IMR-90 (cell line): Measurements from ENCODE around the gene CPA4. TPM values are rescaled to one million over a fixed set of nuclear protein-coding genes. Genes with fewer than 3 reads are reported as not detected.

Experiments used
- ATAC-seq: fragments of 200-7000 bp; cut with Tn5 transposase; 2 replicates; pipeline ENCODE4 v1.9.1; 2020; ENCODE audit warnings: low read depth, mild to moderate bottlenecking, moderate library complexity
- BruUV-seq: library from RNA; stranded (reverse); fragments of 400-500 nt; replicated peaks from 2 replicates; lab custom pipeline; 2021; lab: Mats Ljungman, UMichigan
- CTCF ChIA-PET: fragments of 300-600 bp; formaldehyde crosslinking; extraction: SDS; loops from one replicate; lab custom pipeline; 2021; ENCODE audit warnings: antibody characterized with exemption; lab: Yijun Ruan, JAX
- POLR2A ChIA-PET: fragments of 300-600 bp; sonication (Branson Sonifier 250); formaldehyde crosslinking; loops from one replicate; lab custom pipeline; 2022; ENCODE audit warnings: antibody characterized with exemption; ENCODE audit not compliant: unreplicated experiment; lab: Charles Lee
- DNase-seq: peaks from one replicate; pipeline ENCODE4 v3.0.0; 2013
- H2AFZ ChIP-seq: replicated peaks from 2 replicates; pipeline ENCODE3; 2013; ENCODE audit warnings: low read length, mild to moderate bottlenecking; ENCODE audit not compliant: poor library complexity
- H2AK5ac ChIP-seq: 2 replicates; pipeline ENCODE4 v1.6.1; 2013; ENCODE audit warnings: low read depth, low read length, inconsistent platforms
- H2AK9ac ChIP-seq: replicated peaks from 2 replicates; pipeline ENCODE3; 2013; ENCODE audit warnings: mild to moderate bottlenecking, low read depth, low read length, moderate library complexity; ENCODE audit not compliant: poor library complexity
- H2BK120ac ChIP-seq: 2 replicates; pipeline ENCODE4 v1.6.1; 2013; ENCODE audit warnings: low read depth, low read length, inconsistent platforms
- H2BK15ac ChIP-seq: 3 replicates; pipeline ENCODE4 v1.6.1; 2013; ENCODE audit warnings: low read depth, low read length, inconsistent platforms
- H2BK20ac ChIP-seq: 2 replicates; pipeline ENCODE4 v1.6.1; 2013; ENCODE audit warnings: low read depth, mild to moderate bottlenecking, inconsistent platforms, low read length, moderate library complexity
- H2BK5ac ChIP-seq: 2 replicates; pipeline ENCODE4 v1.6.1; 2013; ENCODE audit warnings: mild to moderate bottlenecking, low read depth, low read length, inconsistent platforms; ENCODE audit not compliant: poor library complexity, severe bottlenecking
- H3K14ac ChIP-seq: replicated peaks from 2 replicates; pipeline ENCODE4 v1.6.1; 2013; ENCODE audit warnings: low read depth, low read length, inconsistent platforms
- H3K18ac ChIP-seq: 2 replicates; pipeline ENCODE4 v1.6.1; 2013; ENCODE audit warnings: low read depth, low read length, control low read depth
- H3K23ac ChIP-seq: 2 replicates; pipeline ENCODE4 v1.6.1; 2013; ENCODE audit warnings: low read depth, low read length, inconsistent platforms
- H3K27ac ChIP-seq: 2 replicates; pipeline ENCODE4 v1.5.1; 2013; ENCODE audit warnings: mild to moderate bottlenecking, control low read depth, low read length; ENCODE audit not compliant: insufficient read depth
- H3K27me3 ChIP-seq: 2 replicates; pipeline ENCODE4 v1.6.1; 2013; ENCODE audit warnings: low read length; ENCODE audit not compliant: control insufficient read depth, insufficient read depth
- H3K36me3 ChIP-seq: 2 replicates; pipeline ENCODE4 v1.6.1; 2013; ENCODE audit warnings: low read length, mixed read lengths; ENCODE audit not compliant: control insufficient read depth, insufficient read depth
- H3K4ac ChIP-seq: 2 replicates; pipeline ENCODE4 v1.6.1; 2013; ENCODE audit warnings: low read depth, low read length, inconsistent platforms
- H3K4me1 ChIP-seq: 2 replicates; pipeline ENCODE4 v1.6.1; 2013; ENCODE audit warnings: low read length, mixed read lengths; ENCODE audit not compliant: control insufficient read depth, insufficient read depth
- H3K4me2 ChIP-seq: 2 replicates; pipeline ENCODE4 v1.6.1; 2013; ENCODE audit warnings: low read depth, mild to moderate bottlenecking, control low read depth, low read length, moderate library complexity
- H3K4me3 ChIP-seq: 2 replicates; pipeline ENCODE4 v1.5.1; 2013; ENCODE audit warnings: low read depth, mild to moderate bottlenecking, control low read depth, low read length, moderate library complexity; ENCODE audit not compliant: insufficient read depth
- H3K56ac ChIP-seq: 2 replicates; pipeline ENCODE4 v1.6.1; 2013; ENCODE audit warnings: low read length, inconsistent platforms; ENCODE audit not compliant: insufficient read depth; ENCODE audit errors: extremely low read depth
- H3K79me1 ChIP-seq, 2 experiments: 2 replicates each; pipeline ENCODE4 v1.6.1; 2013; ENCODE audit warnings: low read length in 2 of 2, inconsistent platforms in 1 of 2, low read depth in 1 of 2
- H3K9ac ChIP-seq: 2 replicates; pipeline ENCODE4 v1.6.1; 2013; ENCODE audit warnings: low read depth, low read length, control low read depth
- H3K9me1 ChIP-seq: 2 replicates; pipeline ENCODE4 v1.6.1; 2013; ENCODE audit warnings: low read length, inconsistent platforms; ENCODE audit not compliant: insufficient read depth
- H3K9me3 ChIP-seq: 2 replicates; pipeline ENCODE4 v1.6.1; 2013; ENCODE audit warnings: low read length; ENCODE audit not compliant: control insufficient read depth, insufficient read depth
- H4K20me1 ChIP-seq: 2 replicates; pipeline ENCODE4 v1.6.1; 2013; ENCODE audit warnings: low read length, inconsistent platforms; ENCODE audit not compliant: insufficient read depth
- H4K5ac ChIP-seq: 2 replicates; pipeline ENCODE4 v1.6.1; 2013; ENCODE audit warnings: mild to moderate bottlenecking, low read depth, low read length, control low read depth
- H4K8ac ChIP-seq, 2 experiments: 2 replicates each; pipeline ENCODE4 v1.6.1; 2013; ENCODE audit warnings: low read depth in 2 of 2, low read length in 2 of 2, control low read depth in 1 of 2, inconsistent platforms in 1 of 2
- H4K91ac ChIP-seq: 2 replicates; pipeline ENCODE4 v1.6.1; 2013; ENCODE audit warnings: low read depth, low read length, inconsistent platforms; ENCODE audit not compliant: insufficient read depth
- BHLHE40 ChIP-seq: fragments of 150-350 bp; IDR thresholded peaks from 2 replicates; pipeline ENCODE4 v1.6.1; 2016; ENCODE audit warnings: mild to moderate bottlenecking, low read depth, low read length
- CEBPB ChIP-seq: IDR thresholded peaks from 2 replicates; pipeline ENCODE4 v1.6.1; 2012; ENCODE audit warnings: low read depth, low read length, improper control_type of control experiment
- FOS ChIP-seq: fragments of 150-350 bp; IDR thresholded peaks from 2 replicates; pipeline ENCODE4 v1.6.1; 2016; ENCODE audit warnings: low read depth, low read length
- MAFK ChIP-seq: IDR thresholded peaks from 2 replicates; pipeline ENCODE4 v1.6.1; 2012; ENCODE audit warnings: low read depth, low read length, improper control_type of control experiment
- MAZ ChIP-seq: IDR thresholded peaks from 2 replicates; pipeline ENCODE4 v1.6.1; 2012; ENCODE audit warnings: low read depth, mild to moderate bottlenecking, low read length, improper control_type of control experiment, moderate library complexity, borderline replicate concordance
- MXI1 ChIP-seq: IDR thresholded peaks from 2 replicates; pipeline ENCODE4 v1.6.1; 2012; ENCODE audit warnings: low read depth, mild to moderate bottlenecking, low read length, moderate library complexity, borderline replicate concordance
- POLR2A ChIP-seq: IDR thresholded peaks from 2 replicates; pipeline ENCODE4 v1.6.1; 2012; ENCODE audit warnings: mild to moderate bottlenecking, low read depth, low read length
- RAD21 ChIP-seq: IDR thresholded peaks from 2 replicates; pipeline ENCODE4 v1.6.1; 2012; ENCODE audit warnings: low read length, improper control_type of control experiment
- RCOR1 ChIP-seq: IDR thresholded peaks from 2 replicates; pipeline ENCODE4 v1.6.1; 2012; ENCODE audit warnings: mild to moderate bottlenecking, low read length, improper control_type of control experiment; ENCODE audit not compliant: insufficient replicate concordance
- RFX5 ChIP-seq: IDR thresholded peaks from 2 replicates; pipeline ENCODE4 v1.8.0; 2012; ENCODE audit warnings: low read depth, mild to moderate bottlenecking, low read length, moderate library complexity
- SMC3 ChIP-seq: fragments of 150-350 bp; IDR thresholded peaks from 2 replicates; pipeline ENCODE4 v1.6.1; 2016; ENCODE audit warnings: low read depth, mild to moderate bottlenecking, antibody characterized with exemption, low read length, moderate library complexity
- WGBS, 2 experiments: methylation state at CpG; one replicate each; pipeline versions ENCODE4 v1.1.5 to v1.1.7; 2013; ENCODE audit warnings: missing lambda C conversion rate in 2 of 2; ENCODE audit not compliant: insufficient read length in 1 of 2; ENCODE audit errors: extremely low coverage in 2 of 2; 5-methylcytosine and 5-hydroxymethylcytosine counted together
- dilution Hi-C: fragments of 300-500 bp; cut with HindIII; formaldehyde crosslinking; loops from one replicate; pipeline ENCODE4 v1.14.3; 2018; ENCODE audit warnings: low sequenced_read_pairs; ENCODE audit not compliant: unreplicated experiment
- in situ Hi-C: fragments of 300-500 bp; cut with MboI; formaldehyde crosslinking; loops from 3 replicates; pipeline ENCODE4 v1.14.3; 2019; ENCODE audit warnings: low sequenced_read_pairs, inconsistent platforms, mixed read lengths
- intact Hi-C: fragments of 100-400 bp; cut with micrococcal nuclease; formaldehyde crosslinking; loops from 2 replicates; pipeline ENCODE4 v1.10.0; 2022
- polyA plus RNA-seq, 3 experiments: library from polyadenylated mRNA; depleted of rRNA; stranded (reverse); fragments of >200 nt; gene quantifications; 2 replicates each; pipeline ENCODE4 v1.2.3, GENCODE V29; 2012; ENCODE audit warnings: low replicate concordance in 1 of 3
- total RNA-seq: library from RNA; depleted of rRNA; stranded (reverse); fragments of >200 nt; gene quantifications from 2 replicates; pipeline ENCODE4 v1.2.3, GENCODE V29; 2012
- TF ChIP-seq, protein P1 (sequence below): fragments of 150-350 bp; IDR thresholded peaks from 2 replicates; pipeline ENCODE4 v1.6.1; 2017; ENCODE audit warnings: mild to moderate bottlenecking, antibody characterized with exemption, low read length, low read depth
- TF ChIP-seq, protein P2 (sequence below): fragments of 150-350 bp; IDR thresholded peaks from 2 replicates; pipeline ENCODE4 v1.6.1; 2016; ENCODE audit warnings: low read depth, mild to moderate bottlenecking, low read length, moderate library complexity, borderline replicate concordance

The CPA4 gene
- total and polyA plus RNA-seq, 2 of the 4 experiments (the other 2 are of a cell fraction) = 316 to 365 TPM

DNA sequence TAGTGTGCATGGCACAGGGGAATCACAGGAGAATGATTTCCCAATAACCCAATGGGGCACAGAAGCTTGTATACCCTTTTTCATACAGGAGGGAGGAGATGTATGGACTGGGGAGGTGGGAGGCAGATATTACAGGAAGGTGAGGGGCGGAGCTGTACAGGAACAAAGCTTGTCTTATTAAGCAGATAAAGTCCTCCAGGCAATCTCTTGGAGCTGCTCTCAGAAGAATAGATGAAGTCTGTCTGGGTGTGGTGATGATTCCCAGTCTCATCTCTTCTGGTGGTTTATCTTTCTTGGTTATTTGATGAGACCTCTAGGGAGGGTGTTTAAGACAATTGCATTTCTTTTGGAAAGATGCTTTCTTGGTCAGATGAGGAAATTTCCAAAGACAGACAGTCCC, 26.6 kb downstream of the CPA4 start:
- no peaks in the 10 kb centered on the region for H4K20me1 ChIP-seq
- no peak overlapping the region for H2AK5ac ChIP-seq
- no peaks in the 10 kb centered on the region for H3K4me1 ChIP-seq
- H2BK5ac ChIP-seq = no peak overlapping the region
- no peak overlapping the region for H4K5ac ChIP-seq
- DNase-seq (no peak), ATAC-seq (no peak)
- no peak overlapping the region for H3K56ac ChIP-seq
- H2BK15ac ChIP-seq = no peak overlapping the region
- TF ChIP-seq POLR2A (no peak), FOS (no peak), BHLHE40 (no peak), RAD21 (no peak), MXI1 (no peak), CEBPB (no peak), MAZ (no peak), RCOR1 (no peak), SMC3 (no peak), RFX5 (no peak), MAFK (no peak)
- TF ChIP-seq, protein P1, sequence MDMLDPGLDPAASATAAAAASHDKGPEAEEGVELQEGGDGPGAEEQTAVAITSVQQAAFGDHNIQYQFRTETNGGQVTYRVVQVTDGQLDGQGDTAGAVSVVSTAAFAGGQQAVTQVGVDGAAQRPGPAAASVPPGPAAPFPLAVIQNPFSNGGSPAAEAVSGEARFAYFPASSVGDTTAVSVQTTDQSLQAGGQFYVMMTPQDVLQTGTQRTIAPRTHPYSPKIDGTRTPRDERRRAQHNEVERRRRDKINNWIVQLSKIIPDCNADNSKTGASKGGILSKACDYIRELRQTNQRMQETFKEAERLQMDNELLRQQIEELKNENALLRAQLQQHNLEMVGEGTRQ = no peak
- TF ChIP-seq, protein P2, sequence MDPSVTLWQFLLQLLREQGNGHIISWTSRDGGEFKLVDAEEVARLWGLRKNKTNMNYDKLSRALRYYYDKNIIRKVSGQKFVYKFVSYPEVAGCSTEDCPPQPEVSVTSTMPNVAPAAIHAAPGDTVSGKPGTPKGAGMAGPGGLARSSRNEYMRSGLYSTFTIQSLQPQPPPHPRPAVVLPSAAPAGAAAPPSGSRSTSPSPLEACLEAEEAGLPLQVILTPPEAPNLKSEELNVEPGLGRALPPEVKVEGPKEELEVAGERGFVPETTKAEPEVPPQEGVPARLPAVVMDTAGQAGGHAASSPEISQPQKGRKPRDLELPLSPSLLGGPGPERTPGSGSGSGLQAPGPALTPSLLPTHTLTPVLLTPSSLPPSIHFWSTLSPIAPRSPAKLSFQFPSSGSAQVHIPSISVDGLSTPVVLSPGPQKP = no peak
- CTCF ChIA-PET = no interaction called here
- no peak overlapping the region for H3K4me3 ChIP-seq
- no peak overlapping the region for H3K14ac ChIP-seq
- no CpG with 5 or more reads among the region's 1 CpG for WGBS, 2 experiments
- H2AK9ac ChIP-seq = no peak overlapping the region
- no peak overlapping the region for H4K91ac ChIP-seq
- H3K9ac ChIP-seq = no peak overlapping the region
- no peak overlapping the region for H3K18ac ChIP-seq
- in situ Hi-C loops (no loop called here), dilution Hi-C loops (no loop called here), intact Hi-C loops (no loop called here)
- no peak overlapping the region for H3K27ac ChIP-seq
- no peaks in the 10 kb centered on the region for H3K9me1 ChIP-seq
- no peaks in the 10 kb centered on the region for H3K9me3 ChIP-seq
- H3K36me3 ChIP-seq = peaks cover 3% of the 10 kb centered on the region; the same call in 1 of the 2 replicates
- H2BK120ac ChIP-seq = no peak overlapping the region
- no peak overlapping the region for H3K4ac ChIP-seq
- no peak overlapping the region for H2BK20ac ChIP-seq
- H3K4me2 ChIP-seq = no peak overlapping the region
- H4K8ac ChIP-seq = no peak overlapping the region
- no peak overlapping the region for H3K23ac ChIP-seq
- no TSS peak for BruUV-seq
- H3K79me1 ChIP-seq = no peaks in the 10 kb centered on the region
- no peak overlapping the region for H2AFZ ChIP-seq
- no peaks in the 10 kb centered on the region for H3K27me3 ChIP-seq
- POLR2A ChIA-PET = no interaction called here
